Sciatic nerve (tissue), 2 donors: ENCODE data around the gene NKX2-1. TPM values are rescaled to one million over a fixed set of nuclear protein-coding genes. Genes with fewer than 3 reads are reported as not detected.
"Not testable (repeated sequence)": the region's sequence is repeated elsewhere in the genome, so short reads cannot be mapped to it uniquely, and the experiment has no call there.

ENCODE experiments used
- ATAC-seq: fragments of 200-7000 bp; cut with Tn5 transposase; one replicate; pipeline ENCODE4 v1.9.1; 2020; ENCODE audit warnings: mild to moderate bottlenecking, moderate library complexity
- DNase-seq: peaks from one replicate; pipeline ENCODE4 v3.0.0-alpha.2; 2020; ENCODE audit warnings: low spot score
- intact Hi-C: fragments of 100-400 bp; cut with DNase I; formaldehyde crosslinking; loops from one replicate; pipeline ENCODE4 v1.14.2; 2022
- total RNA-seq: library from RNA; stranded (reverse); fragmentation: NEBNext Ultra II Directional; extraction: Animal tissue kit (Norgen Biotek cat#: 25700); gene quantifications from one replicate; pipeline ENCODE4 v1.2.1, GENCODE V29; 2021
- donor health status: DM: no; HTN: no; CAD: no.
- donor health status: DM: no; HTN: no; CAD: no.

NKX2-1 gene
- total RNA-seq = 0.22 TPM

DNA sequence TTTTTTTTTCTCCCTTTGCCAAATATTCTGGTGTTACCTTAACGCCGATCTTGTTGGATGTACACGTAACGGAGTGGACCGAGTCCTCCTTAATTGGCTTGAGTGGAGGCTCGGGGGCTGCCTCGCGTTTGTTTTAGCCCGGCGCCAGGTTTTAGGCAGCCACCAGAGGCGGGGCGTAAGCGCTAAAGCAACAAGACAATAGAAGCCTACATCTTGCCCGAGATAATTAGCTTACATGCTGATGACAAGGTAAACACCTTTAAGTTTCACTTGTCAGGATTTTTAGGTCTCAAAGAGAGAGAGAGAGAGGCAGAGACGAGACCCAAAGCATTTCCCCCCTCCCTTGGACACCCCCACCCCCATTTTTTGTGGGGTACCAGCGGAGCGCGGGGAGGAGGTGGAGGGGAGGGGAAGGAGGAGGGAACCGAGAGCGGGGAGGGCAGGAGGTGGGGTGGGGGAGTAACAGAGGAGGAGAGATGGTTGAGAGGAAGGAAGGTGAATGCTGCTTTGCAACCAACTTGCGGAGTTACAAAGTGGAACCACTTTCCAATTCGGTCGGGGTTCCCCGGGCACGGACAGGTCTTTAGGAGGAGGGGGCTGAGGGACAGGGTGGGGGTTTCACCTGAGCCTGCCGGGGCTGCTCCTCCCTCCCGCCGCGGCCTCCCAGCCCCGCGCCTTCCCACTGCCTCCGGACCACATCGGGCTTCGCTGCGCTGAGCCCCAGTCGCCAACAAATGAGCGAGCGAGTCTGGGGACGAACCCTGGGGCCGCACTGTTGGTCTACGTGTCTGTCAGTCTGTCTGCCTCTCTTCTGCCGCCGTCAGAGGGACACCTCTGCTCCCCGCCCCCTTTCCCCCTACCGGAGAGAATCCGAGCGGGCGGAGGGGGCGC is at the start of gene NKX2-1:
NKX2-1 (minus strand) TSS at position 802 of the 891 bp plus-strand sequence; CDS start at position 699, 103 bp downstream.
- intact Hi-C loops = no loop called here
- ATAC-seq (no peak), DNase-seq (no peak)

DNA sequence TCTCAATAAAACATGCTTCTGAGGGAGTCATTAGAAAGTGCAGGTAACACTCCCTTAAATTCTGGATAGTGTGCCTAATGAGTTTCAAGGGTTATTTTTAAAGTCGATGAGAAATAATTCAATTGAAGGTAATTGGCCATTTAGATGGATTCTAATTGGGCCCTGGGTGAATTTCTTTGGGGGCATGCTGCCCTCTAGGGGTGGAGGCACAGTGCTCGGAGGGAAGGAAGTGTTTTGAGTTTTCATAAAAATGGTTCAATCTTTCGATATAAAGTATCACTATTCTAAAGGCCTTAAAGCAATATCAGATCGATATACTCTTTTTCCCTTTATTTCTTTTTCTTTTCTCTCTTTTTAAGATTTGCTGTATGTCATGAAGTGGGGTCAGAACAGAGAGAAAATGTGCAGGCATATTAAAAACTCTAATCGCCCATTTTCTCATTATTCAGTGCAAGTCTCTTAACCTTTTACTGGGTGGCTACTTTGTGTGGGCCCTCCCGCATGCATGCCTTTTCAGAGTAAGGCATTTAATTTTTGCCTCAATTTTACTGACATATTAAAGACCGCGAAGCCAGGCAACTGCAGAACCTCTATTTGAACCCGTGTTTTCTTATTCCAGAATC is 36.9 kb upstream of the NKX2-1 start:
- ATAC-seq = no peak
- intact Hi-C loops = no loop called here
- no peak for DNase-seq

DNA sequence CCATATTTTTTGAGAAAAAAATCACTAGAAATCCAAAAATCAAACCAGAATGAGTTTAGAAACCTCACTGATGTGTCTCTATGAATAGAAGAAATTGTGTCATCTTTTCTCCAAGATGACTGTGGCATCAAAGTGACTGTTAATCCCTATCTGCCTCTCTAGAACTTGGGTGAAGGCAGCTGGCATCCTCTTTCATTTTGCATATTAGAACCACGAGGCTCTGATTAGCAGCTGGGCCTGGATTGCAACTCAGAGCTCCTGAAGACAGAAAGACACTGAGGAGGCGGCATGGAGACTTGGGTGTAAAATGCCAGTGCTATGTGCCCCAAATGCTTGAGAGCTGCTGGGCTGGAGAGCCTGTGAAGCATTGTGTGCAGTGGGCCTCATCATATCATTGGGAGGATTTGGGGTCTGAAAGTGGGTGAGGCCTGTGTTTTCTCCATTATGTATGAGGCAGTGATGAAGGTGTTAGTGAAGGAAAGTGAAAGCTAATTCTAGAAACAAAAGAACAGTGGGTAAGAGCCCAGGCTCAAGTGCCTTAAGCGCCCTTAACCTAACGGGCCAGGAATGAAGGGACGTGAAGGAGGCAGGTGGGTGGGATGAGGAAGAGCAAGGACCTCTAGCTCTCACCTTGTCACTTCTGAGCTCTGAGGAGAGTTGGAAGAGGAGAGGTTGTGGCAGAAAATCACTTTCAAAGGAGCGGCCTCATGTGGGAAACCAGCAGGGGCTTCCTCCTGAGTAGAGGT is 36.1 kb upstream of the NKX2-1 start:
- DNase-seq (no peak), ATAC-seq (no peak)
- intact Hi-C loops = no loop called here

DNA sequence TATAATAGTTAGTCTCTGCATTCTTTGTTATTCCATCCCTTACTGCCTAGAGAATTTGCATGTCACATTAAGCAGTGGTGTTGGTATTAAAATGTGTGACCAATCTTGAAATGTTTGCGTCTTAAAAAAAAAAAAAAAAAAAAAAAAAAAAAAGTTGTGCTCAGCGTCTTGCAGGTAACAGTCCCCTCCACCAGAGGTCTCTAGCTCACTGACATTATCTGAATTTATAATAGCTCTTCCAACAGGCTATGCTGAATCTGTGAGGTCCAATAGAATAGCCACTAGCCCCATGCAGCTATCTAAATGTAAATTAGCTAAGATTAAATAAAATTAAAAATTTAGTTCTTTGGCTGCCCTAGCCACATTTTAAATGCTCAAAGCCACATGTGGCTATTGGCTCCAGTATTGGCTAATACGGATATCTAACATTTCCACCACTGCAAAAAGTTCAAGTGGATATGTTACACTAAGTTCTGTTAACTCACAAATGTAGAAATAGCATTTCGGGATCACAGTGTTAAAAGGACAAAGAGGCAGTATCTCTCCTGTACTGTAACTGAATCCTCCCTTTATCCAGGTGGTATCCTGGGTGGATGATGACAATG is 33.7 kb upstream of the NKX2-1 start:
- ATAC-seq (peak; percentile 66), DNase-seq (no peak)
- intact Hi-C loops = no loop called here

DNA sequence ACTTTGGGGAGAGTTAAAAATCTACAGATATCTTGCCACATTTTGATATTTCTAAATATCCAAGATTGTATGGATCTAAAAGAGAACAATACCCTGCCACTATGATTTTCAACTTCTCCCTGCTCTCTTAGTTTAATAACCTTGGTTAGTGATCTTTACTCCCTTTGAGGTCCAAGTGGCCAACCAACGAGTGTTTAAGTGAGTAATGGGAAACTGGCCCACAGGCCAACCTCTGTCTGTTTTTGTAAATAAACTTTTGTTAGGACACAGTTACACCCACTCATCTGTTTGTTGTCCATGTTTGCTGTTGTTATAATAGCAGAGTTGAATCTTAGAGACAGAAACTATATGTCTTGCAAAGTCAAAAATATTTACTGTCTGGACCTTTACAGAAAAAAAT is 30.9 kb upstream of the NKX2-1 start:
- DNase-seq (no peak), ATAC-seq (no peak)
- intact Hi-C loops = no loop called here

DNA sequence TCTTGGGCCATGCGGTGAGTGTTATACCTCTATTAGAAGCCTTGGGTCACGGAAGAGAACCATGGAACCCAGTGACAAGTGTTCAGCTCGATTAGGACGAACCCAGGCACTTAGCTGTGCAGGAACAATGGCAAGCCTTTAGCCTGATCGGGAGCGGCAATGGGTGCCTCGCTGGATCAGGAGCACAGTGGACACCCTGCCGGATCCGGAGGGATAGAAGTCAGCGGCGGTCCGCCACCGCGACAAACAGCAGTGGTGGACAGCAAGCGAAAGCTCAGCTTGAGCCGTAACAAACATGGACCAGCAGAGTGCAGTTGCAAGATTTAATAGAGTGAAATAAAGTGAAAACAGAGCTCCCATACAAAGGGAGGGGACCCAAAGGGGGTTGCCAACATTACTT is 24.2 kb upstream of the NKX2-1 start:
- intact Hi-C loops, ATAC-seq, DNase-seq: not testable (repeated sequence)

DNA sequence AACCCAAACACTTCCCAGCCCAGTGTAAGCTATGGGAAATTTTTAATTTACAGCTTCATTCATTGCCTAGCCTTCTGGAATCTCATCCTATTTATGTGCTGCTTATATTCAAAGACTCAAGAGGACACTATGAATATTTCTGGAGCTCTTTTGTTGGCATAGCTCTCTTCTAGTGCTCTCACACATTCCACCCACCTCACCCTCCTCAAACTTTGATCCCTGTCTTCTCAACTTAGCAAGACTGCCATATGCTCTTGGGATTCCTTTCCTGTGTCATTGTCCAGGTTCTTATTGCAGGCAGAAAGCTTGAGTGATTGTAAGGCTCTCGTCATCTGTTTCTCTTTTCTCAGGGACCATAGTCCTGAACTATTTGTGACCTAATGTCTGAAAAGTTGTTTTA is 18.0 kb upstream of the NKX2-1 start:
- DNase-seq = no peak

DNA sequence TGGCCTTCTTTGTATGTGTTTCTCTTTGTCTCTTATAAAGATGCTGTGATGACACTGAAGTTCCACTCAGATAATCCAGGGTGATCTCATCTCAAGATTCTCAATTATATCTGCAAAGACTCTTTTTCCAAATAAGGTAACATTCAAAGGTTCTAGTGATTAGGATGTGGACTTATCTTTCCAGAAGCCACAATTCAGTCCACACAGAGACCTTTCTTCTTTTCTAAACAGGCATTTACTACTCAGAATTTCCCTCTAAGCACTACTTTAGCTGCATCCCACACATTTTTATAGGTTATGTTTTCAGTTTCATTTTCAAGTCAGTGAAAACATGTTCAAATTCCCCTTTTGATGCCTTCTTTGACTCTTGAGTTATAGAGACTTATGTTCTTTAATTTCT is 9.0 kb upstream of the NKX2-1 start:
- intact Hi-C loops = no loop called here
- DNase-seq (no peak), ATAC-seq (no peak)

More for the DNA sequence above, 18.0 kb upstream of the NKX2-1 start:
- ATAC-seq = no peak
- intact Hi-C loops = no loop called here

DNA sequence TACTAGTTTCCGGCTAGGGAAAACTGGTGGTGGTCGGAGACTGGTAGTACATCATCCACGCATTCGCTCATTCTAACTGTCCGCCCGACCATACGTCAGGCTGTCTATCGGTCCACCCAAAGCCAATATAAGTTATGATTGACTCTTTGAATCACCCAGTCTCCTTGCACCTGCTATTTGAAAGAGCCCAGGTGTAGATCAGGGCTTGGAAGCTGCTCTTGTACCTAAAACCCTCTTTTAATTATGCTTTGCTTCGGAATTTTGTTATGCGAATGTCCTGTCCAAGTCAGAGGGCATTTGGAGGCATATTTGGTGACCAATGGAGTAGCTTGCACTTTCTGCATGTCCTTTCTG is 5.7 kb upstream of the NKX2-1 start:
- intact Hi-C loops = no loop called here
- no peak for ATAC-seq

DNA sequence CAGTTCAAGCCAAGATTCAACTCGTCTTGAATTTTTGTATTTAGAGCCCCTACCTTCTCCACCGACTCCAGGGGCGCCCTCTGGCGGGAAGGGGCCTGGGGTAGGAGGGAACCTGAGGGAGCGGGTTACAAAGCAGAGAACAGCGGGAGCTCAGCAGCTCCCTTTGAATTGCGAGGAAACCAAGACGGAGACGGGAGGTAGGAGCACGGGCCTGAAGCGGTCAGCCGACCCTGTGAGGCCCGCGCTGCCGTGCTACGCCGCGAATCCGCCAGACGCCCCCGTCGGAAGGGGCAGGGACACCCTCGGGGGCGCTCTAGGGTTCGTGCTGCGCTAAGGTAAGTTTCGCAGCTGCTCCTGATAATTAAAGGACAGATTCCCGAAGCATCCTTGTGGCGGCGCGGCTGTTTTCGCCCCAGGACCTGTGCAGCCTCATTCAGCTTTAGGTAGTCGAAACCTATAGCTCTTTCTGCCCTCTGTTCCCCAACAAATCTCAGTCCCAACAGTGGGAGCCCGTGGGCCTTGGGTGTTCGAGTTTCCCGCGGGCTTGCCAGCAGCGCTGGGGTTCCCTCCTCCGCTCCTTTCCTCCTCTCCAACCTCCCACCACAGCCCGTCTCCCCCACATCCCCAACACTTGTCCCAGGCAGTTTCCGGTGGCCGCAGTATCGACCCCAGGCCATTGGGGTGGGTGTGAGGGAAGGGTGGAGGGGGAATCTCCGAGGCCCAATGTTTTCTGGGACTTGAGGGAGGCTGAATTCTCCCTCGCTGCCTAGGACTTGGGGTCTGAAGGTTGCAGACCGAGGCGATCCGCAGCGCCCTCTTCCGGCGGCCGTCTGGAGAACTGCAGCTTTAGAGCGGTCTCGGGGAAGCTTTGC is 5.1 kb upstream of the NKX2-1 start:
- no peak for DNase-seq
- intact Hi-C loops = no loop called here
- no peak for ATAC-seq

More for the DNA sequence above, 5.7 kb upstream of the NKX2-1 start:
- DNase-seq = no peak

DNA sequence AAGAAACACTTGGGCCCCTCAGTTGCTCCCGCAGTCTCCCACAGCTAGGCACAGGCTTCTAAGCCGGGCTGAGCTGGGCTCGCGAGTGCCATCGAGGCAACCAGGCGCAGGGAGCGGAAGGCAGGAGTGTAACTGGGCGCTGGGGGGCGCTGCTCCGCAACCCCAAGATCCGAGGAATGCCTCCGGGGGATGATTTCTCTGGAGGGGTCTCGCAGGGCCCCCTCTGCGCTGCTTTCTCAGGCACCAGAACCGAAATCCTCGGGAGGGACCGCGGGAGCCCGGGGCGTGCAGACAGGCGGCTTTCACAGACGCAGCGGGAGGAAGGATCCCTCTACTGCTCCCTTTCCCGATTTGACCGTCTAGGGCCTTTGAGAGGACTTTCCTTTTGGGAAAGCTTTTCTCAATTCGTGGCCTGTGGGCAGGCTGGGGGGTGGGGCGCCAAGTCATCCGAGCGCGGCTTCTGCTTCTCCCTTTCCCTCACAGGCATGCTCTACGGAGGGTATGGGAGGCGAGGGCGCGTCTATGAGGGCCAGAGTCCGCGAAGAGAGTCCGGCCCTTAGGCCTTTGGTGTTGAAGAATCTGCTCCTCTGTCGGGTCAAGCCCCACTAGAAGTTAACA is 4.3 kb upstream of the NKX2-1 start:
- DNase-seq = no peak
- no peak for ATAC-seq
- intact Hi-C loops = no loop called here

DNA sequence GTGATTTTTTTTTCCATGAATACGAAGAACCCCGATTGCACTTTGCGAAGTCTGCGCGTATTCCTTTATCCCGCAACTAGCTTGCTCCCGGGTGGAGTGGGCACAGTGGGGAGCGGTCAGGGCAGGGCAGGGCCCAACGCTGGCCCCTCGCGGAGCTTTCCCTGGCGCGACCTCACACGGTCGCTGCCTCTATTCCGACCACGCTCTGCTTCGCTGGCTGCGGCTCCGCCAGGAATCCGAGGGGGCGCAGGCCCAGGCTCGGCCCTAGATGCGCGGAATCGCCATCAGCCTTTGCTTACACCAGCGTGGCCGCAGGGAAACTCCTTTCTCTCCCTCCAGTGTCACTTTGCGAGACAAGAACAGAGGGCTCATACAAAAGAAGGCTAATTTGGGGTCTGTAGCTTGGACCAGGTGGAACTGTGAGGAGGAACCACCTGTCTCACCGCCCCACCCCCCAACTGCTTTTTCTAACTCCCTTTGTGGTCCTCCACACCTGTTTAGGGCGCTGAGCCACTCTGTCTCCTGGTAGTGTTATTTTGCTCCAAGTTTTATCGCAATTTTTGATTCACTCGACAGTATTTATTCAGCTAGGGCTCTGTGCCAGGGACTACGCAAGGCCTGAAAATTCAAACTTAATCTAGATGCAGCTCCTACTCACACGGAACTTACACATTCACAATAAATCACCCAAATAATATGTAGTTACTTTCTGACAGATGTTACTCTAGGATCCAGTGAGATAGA is 3.1 kb upstream of the NKX2-1 start:
- ATAC-seq (no peak), DNase-seq (no peak)
- intact Hi-C loops = no loop called here

DNA sequence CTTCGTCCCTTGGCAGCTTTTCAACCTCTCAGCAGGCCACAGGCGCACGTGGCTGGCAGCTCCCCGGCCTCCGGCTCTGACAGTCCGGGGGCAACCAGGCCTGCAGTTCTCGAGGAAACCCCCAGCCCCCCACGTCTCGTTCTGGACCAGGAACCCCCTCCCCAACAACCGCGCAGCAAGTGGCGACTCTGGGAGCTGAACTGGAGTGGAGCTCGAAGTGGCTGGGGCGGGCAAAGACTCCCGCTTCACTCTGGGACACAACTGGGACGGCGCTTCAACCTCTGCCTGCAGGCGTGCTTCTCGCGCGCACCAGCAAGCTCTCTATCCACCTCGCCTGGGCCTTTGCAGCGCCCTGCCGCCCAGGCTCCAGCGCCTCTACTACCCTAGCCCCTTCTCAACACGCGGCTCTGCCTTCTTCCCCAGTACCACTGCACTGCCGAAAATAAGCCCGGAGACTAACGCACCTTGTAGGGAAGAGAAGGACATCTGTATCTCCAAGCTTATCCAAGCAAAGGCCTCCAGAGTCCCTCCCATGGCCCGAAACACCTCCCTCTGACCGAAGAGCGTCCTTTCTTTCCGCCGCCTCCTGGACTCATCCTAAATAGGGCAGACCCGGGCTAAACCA is 2.4 kb upstream of the NKX2-1 start:
- no peak for ATAC-seq
- intact Hi-C loops = no loop called here
- no peak for DNase-seq

DNA sequence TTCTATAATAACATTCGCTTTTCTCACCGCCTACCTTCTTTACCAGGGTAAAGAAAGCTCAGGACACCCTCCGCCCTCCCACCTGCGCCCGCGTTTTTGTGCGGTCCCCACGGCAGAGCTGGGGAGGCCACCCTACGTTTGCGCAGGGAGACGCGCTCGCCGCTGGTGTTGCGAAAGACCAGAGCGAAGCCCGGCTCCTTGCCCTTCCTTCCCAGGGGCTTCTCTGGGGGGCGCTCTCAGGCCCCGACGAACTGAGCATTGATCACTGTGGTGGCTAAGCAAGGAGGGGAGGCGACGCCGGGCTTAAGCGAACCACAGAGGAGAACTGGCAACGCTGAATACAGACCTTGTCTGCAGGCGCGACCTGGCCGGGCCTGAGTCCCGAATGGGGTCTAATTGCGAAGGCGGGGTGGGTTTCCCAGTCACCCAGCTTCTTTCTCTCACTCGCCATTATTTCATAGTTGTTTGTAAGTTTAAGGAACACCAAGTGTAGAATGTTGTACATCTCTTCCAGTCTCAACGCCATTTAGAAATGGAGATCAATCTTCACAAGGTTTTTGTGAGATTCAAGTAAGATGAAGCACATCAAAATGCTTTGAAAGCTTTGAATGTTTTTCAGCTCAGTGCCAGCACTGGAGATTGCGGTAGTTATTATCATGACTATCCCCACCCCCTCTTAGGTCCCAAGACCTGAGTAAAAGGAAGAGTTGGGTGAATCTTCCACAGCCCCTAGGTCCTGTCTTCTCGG is 1.7 kb upstream of the NKX2-1 start:
- intact Hi-C loops = no loop called here
- no peak for ATAC-seq
- DNase-seq = no peak

DNA sequence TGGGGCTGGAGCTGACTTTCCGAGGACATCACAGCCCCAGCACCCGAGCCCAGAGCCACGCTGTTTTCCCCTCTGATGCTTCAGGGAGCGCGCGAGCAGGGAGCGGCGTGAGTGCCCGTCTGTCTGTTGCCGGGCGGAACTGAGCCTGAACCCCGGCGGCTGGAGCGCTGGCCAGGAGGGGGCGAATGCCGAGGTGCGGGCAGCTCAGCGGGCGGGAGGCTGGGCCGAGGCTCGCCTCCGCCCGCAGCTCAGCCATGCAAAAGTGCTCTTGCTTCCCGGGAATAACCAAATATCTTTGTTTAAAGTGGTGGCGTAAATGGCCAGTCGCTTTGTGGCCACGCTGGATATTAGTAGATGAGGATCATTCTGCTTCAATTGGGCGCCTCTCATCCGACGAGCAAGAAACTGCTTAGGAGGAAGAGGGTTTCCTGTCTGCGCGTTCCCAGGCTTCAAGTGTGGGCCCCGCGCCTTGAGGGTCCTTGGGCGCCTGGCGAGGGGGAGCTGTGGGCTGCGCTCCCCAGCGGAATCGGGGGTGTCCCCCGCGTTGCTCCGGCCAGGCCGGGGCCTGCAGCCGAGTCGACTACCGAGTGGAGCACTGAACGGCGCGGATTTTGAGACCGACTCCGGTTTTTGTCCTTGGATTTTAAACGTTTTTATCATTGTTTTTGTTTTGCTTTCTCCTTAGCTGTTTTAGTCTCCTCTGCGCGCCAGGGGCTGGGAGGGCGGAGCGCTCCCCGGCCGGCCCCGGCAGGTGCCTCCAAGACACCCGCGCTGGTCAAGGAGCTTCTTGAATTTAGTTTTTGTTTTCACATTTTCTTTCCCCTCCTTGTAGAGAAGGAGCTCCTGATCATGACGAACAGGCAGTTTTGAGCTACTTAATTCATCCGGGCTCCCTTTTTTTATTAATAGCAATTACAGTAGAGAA is 831 bp upstream of the NKX2-1 start:
- intact Hi-C loops = no loop called here
- DNase-seq (no peak), ATAC-seq (no peak)
